Large intestine (tissue), 3 donors: Measurements from ENCODE around the gene ELP4. TPM values are rescaled to one million over a fixed set of nuclear protein-coding genes. Genes with fewer than 3 reads are reported as not detected.

Source experiments
- DNase-seq, 2 donors: peaks; one replicate each; pipeline versions ENCODE4 v3.0.0 to v3.0.0-alpha.2; 2013
- H3K27ac ChIP-seq: one replicate; pipeline ENCODE4 v1.5.1; 2013; ENCODE audit warnings: low read length
- H3K27me3 ChIP-seq: 2 replicates; pipeline ENCODE4 v1.6.1; 2013; ENCODE audit warnings: low read length; ENCODE audit not compliant: control insufficient read depth, insufficient read depth
- H3K36me3 ChIP-seq: 2 replicates; pipeline ENCODE4 v1.6.1; 2013; ENCODE audit warnings: low read length; ENCODE audit not compliant: control insufficient read depth, insufficient read depth
- H3K4me1 ChIP-seq: one replicate; pipeline ENCODE4 v1.6.1; 2013; ENCODE audit warnings: low read length; ENCODE audit not compliant: control insufficient read depth, insufficient read depth
- H3K4me3 ChIP-seq: one replicate; pipeline ENCODE4 v1.5.1; 2013; ENCODE audit warnings: low read length
- H3K9me3 ChIP-seq: one replicate; pipeline ENCODE4 v1.6.1; 2013; ENCODE audit warnings: mild to moderate bottlenecking, low read depth, low read length, moderate library complexity; ENCODE audit not compliant: control insufficient read depth
- WGBS: methylation state at CpG from one replicate; pipeline ENCODE4 v1.1.5; 2013; ENCODE audit warnings: low lambda C conversion rate; ENCODE audit not compliant: insufficient coverage; 5-methylcytosine and 5-hydroxymethylcytosine counted together
- polyA plus RNA-seq: library from polyadenylated mRNA; unstranded; fragments of 120-200 nt; gene quantifications from one replicate; pipeline ENCODE4 v1.2.1, GENCODE V29; 2013

Gene ELP4
- polyA plus RNA-seq, 1 donor = 14.4 TPM

- Histone ChIP-seq H3K27me3 (peaks cover 85% of the 10 kb centered on the region), H3K4me1 (peaks cover 4% of the 10 kb centered on the region), H3K4me3 (no peak overlapping the region), H3K36me3 (no peaks in the 10 kb centered on the region), H3K9me3 (peaks cover under 1% of the 10 kb centered on the region), H3K27ac (no peak overlapping the region)
- no peak for DNase-seq
- WGBS = 0% methylated on average over 4 of the region's 31 CpGs
Observed at GRCh38 chr11:31797190-31798056, 287.9 kb downstream of the ELP4 start.

GRCh38 chr11:31798057-31798553 is 288.5 kb downstream of the ELP4 start:
- WGBS = no CpG with 5 or more reads among the region's 21 CpGs
- no peak for DNase-seq

GRCh38 chr11:31798554-31799434 is 289.2 kb downstream of the ELP4 start:
- H3K4me1 ChIP-seq = peaks cover 4% of the 10 kb centered on the region
- no CpG with 5 or more reads among the region's 60 CpGs for WGBS
- peaks cover 5% of the 10 kb centered on the region for H3K9me3 ChIP-seq
- no peak for DNase-seq
- peaks cover 91% of the 10 kb centered on the region for H3K27me3 ChIP-seq
- no peaks in the 10 kb centered on the region for H3K36me3 ChIP-seq
- no peak overlapping the region for H3K4me3 ChIP-seq
- no peak overlapping the region for H3K27ac ChIP-seq

More at GRCh38 chr11:31798057-31798553, 288.5 kb downstream of the ELP4 start:
- Histone ChIP-seq H3K4me3 (no peak overlapping the region), H3K4me1 (peaks cover 4% of the 10 kb centered on the region), H3K36me3 (no peaks in the 10 kb centered on the region), H3K27me3 (peaks cover 91% of the 10 kb centered on the region), H3K27ac (no peak overlapping the region), H3K9me3 (peaks cover 5% of the 10 kb centered on the region)

- no peak for DNase-seq
- H3K9me3 ChIP-seq = peaks cover 5% of the 10 kb centered on the region
- peaks cover 93% of the 10 kb centered on the region for H3K27me3 ChIP-seq
- WGBS = 18% methylated on average over 2 of the region's 48 CpGs
- H3K36me3 ChIP-seq = no peaks in the 10 kb centered on the region
- H3K27ac ChIP-seq = no peak overlapping the region
- H3K4me3 ChIP-seq = no peak overlapping the region
- peaks cover 4% of the 10 kb centered on the region for H3K4me1 ChIP-seq
Observed at GRCh38 chr11:31799435-31800397, 290.1 kb downstream of the ELP4 start.

- no peaks in the 10 kb centered on the region for H3K36me3 ChIP-seq
- no peak overlapping the region for H3K4me3 ChIP-seq
- H3K4me1 ChIP-seq = peaks cover 4% of the 10 kb centered on the region
- 0% methylated on average over 1 of the region's 23 CpGs for WGBS
- peaks cover 100% of the 10 kb centered on the region for H3K27me3 ChIP-seq
- peaks cover 5% of the 10 kb centered on the region for H3K9me3 ChIP-seq
- no peak overlapping the region for H3K27ac ChIP-seq
- DNase-seq = no peak
Observed at GRCh38 chr11:31800398-31801265, 291.1 kb downstream of the ELP4 start.

GRCh38 chr11:31801298-31801702 is 291.7 kb downstream of the ELP4 start:
- Histone ChIP-seq H3K4me3 (no peak overlapping the region), H3K36me3 (no peaks in the 10 kb centered on the region), H3K9me3 (peaks cover 7% of the 10 kb centered on the region), H3K27ac (no peak overlapping the region), H3K27me3 (peaks cover 100% of the 10 kb centered on the region), H3K4me1 (peaks cover 4% of the 10 kb centered on the region)
- 38% methylated on average over 1 of the region's 9 CpGs for WGBS
- no peak for DNase-seq

- peaks cover 7% of the 10 kb centered on the region for H3K9me3 ChIP-seq
- peaks cover 4% of the 10 kb centered on the region for H3K4me1 ChIP-seq
- no peak overlapping the region for H3K4me3 ChIP-seq
- no peak for DNase-seq
- H3K27me3 ChIP-seq = peaks cover 100% of the 10 kb centered on the region
- no peaks in the 10 kb centered on the region for H3K36me3 ChIP-seq
- no peak overlapping the region for H3K27ac ChIP-seq
- WGBS = 0% methylated on average over 4 of the region's 6 CpGs
Observed at GRCh38 chr11:31802000-31802551, 292.5 kb downstream of the ELP4 start.

GRCh38 chr11:31802609-31802989 is 293.0 kb downstream of the ELP4 start:
- peaks cover 100% of the 10 kb centered on the region for H3K27me3 ChIP-seq
- H3K27ac ChIP-seq = no peak overlapping the region
- 0% methylated on average over 2 of the region's 20 CpGs for WGBS
- H3K4me1 ChIP-seq = peaks cover 4% of the 10 kb centered on the region
- H3K9me3 ChIP-seq = peaks cover 7% of the 10 kb centered on the region
- H3K36me3 ChIP-seq = no peaks in the 10 kb centered on the region
- DNase-seq = no peak
- no peak overlapping the region for H3K4me3 ChIP-seq
